Lung (tissue), 12 donors: Measurements from ENCODE around the gene NAXD. TPM values are rescaled to one million over a fixed set of nuclear protein-coding genes. Genes with fewer than 3 reads are reported as not detected.

ENCODE experiments used
- ATAC-seq: fragments of 200-7000 bp; cut with Tn5 transposase; one replicate; pipeline ENCODE4 v1.9.1; 2020; ENCODE audit warnings: moderate number of reproducible peaks; ENCODE audit not compliant: insufficient read depth, low FRiP score
- DNase-seq, 3 donors: peaks; one replicate each; pipeline ENCODE4 v3.0.0-alpha.2; 2013 to 2017
- H3K27ac ChIP-seq, 2 donors: one replicate each; pipeline ENCODE4 v1.5.1; 2013; ENCODE audit warnings: mild to moderate bottlenecking in 2 of 2, moderate library complexity in 2 of 2, control low read depth in 1 of 2, inconsistent platforms in 1 of 2, low read depth in 1 of 2, low read length in 1 of 2
- H3K27me3 ChIP-seq, 3 donors: one replicate each; pipeline ENCODE4 v1.5.1; 2013; ENCODE audit warnings: low read length in 2 of 3; ENCODE audit not compliant: control insufficient read depth in 3 of 3, insufficient read depth in 3 of 3
- H3K36me3 ChIP-seq, 4 donors: one replicate each; pipeline ENCODE4 v1.5.1; 2013; ENCODE audit warnings: low read length in 4 of 4, mild to moderate bottlenecking in 1 of 4, moderate library complexity in 1 of 4; ENCODE audit not compliant: control insufficient read depth in 4 of 4, insufficient read depth in 4 of 4
- H3K4me1 ChIP-seq, 5 donors: one replicate each; pipeline ENCODE4 v1.5.1; 2013; ENCODE audit warnings: low read length in 5 of 5, mild to moderate bottlenecking in 2 of 5, moderate library complexity in 1 of 5; ENCODE audit not compliant: control insufficient read depth in 5 of 5, insufficient read depth in 5 of 5
- H3K4me3 ChIP-seq: one replicate; pipeline ENCODE4 v1.5.1; 2013; ENCODE audit warnings: mild to moderate bottlenecking, control low read depth, moderate library complexity
- H3K9ac ChIP-seq, 2 donors: one replicate each; pipeline ENCODE4 v1.5.1; 2013; ENCODE audit warnings: low read length in 2 of 2, control low read depth in 1 of 2; ENCODE audit not compliant: insufficient read depth in 1 of 2
- H3K9me3 ChIP-seq, 4 donors: one replicate each; pipeline ENCODE4 v1.5.1; 2013; ENCODE audit warnings: low read length in 3 of 4, mild to moderate bottlenecking in 1 of 4, moderate library complexity in 1 of 4; ENCODE audit not compliant: control insufficient read depth in 4 of 4, insufficient read depth in 3 of 4
- WGBS, 2 donors: extraction: QIAGEN DNeasy Blood & Tissue Kit; methylation state at CpG; one replicate each; pipeline ENCODE4 v1.1.7; 2013; 5-methylcytosine and 5-hydroxymethylcytosine counted together
- polyA plus RNA-seq, 2 donors: library from polyadenylated mRNA; stranded (reverse); fragments of 200-250 nt; gene quantifications; one replicate each; pipeline ENCODE4 v1.2.1, GENCODE V29; 2013
- total RNA-seq, 2 donors: library from RNA; depleted of rRNA in 1 of 2; stranded (reverse); fragments of >200 nt in 1 of 2; gene quantifications; one replicate each; pipeline ENCODE4 v1.2.1, GENCODE V29; 2014 to 2021
- TF ChIP-seq, protein P1 (sequence below): IDR thresholded peaks from 2 replicates; pipeline ENCODE4 v1.5.1; 2012; ENCODE audit warnings: mild to moderate bottlenecking; ENCODE audit errors: control extremely low read depth, extremely low read depth
- donor health status: control.
- donor health status: control.
- donor health status: Bipolar disorder and iron deficiency.
- donor health status: healthy.
- donor health status: DM: yes; HTN: yes; CAD: no.

Gene NAXD
- total and polyA plus RNA-seq, 4 donors: 24.1 to 28.9 (median 28.6) TPM

- no peak for ATAC-seq
- no peaks in the 10 kb centered on the region for H3K4me1 ChIP-seq
- no peak overlapping the region for H3K9ac ChIP-seq
- H3K4me3 ChIP-seq: no peak overlapping the region
- peaks cover 3 to 39% (median 22%) of the 10 kb centered on the region in 4 donors for H3K36me3 ChIP-seq
- no peak for DNase-seq
- no peaks in the 10 kb centered on the region for H3K27me3 ChIP-seq
- no peak overlapping the region for H3K27ac ChIP-seq
- TF ChIP-seq, protein P1, sequence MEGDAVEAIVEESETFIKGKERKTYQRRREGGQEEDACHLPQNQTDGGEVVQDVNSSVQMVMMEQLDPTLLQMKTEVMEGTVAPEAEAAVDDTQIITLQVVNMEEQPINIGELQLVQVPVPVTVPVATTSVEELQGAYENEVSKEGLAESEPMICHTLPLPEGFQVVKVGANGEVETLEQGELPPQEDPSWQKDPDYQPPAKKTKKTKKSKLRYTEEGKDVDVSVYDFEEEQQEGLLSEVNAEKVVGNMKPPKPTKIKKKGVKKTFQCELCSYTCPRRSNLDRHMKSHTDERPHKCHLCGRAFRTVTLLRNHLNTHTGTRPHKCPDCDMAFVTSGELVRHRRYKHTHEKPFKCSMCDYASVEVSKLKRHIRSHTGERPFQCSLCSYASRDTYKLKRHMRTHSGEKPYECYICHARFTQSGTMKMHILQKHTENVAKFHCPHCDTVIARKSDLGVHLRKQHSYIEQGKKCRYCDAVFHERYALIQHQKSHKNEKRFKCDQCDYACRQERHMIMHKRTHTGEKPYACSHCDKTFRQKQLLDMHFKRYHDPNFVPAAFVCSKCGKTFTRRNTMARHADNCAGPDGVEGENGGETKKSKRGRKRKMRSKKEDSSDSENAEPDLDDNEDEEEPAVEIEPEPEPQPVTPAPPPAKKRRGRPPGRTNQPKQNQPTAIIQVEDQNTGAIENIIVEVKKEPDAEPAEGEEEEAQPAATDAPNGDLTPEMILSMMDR: no peak
- 85 to 86% methylated on average over 9 of the region's 9 CpGs for WGBS, 2 donors
- H3K9me3 ChIP-seq: no peaks in the 10 kb centered on the region
Measured at GRCh38 chr13:110626521-110626920, 11.2 kb downstream of the NAXD start.

GRCh38 chr13:110627351-110627750 is 12.0 kb downstream of the NAXD start:
- DNase-seq (no peak), ATAC-seq (no peak)
- H3K4me3 ChIP-seq: no peak overlapping the region
- H3K4me1 ChIP-seq: no peaks in the 10 kb centered on the region
- no peak overlapping the region for H3K9ac ChIP-seq
- WGBS, 2 donors: 93 to 95% methylated on average over 8 of the region's 8 CpGs
- H3K27ac ChIP-seq: no peak overlapping the region
- H3K27me3 ChIP-seq: no peaks in the 10 kb centered on the region
- TF ChIP-seq, protein P1: no peak
- H3K9me3 ChIP-seq: no peaks in the 10 kb centered on the region
- peaks cover under 1 to 39% (median 21%) of the 10 kb centered on the region in 4 donors for H3K36me3 ChIP-seq

- 92 to 94% methylated on average over 12 of the region's 12 CpGs for WGBS, 2 donors
- Histone ChIP-seq H3K9ac (no peak overlapping the region), H3K9me3 (no peaks in the 10 kb centered on the region), H3K27me3 (no peaks in the 10 kb centered on the region), H3K27ac (no peak overlapping the region), H3K4me1 (no peaks in the 10 kb centered on the region), H3K4me3 (no peak overlapping the region), H3K36me3 (peaks cover 0 to 36% (median 19%) of the 10 kb centered on the region in 4 donors)
- TF ChIP-seq, protein P1: no peak
- no peak for ATAC-seq
- DNase-seq: no peak
Measured at GRCh38 chr13:110627761-110628476, 12.6 kb downstream of the NAXD start.

GRCh38 chr13:110628477-110628793 is 13.1 kb downstream of the NAXD start:
- 91 to 95% methylated on average over 13 of the region's 13 CpGs for WGBS, 2 donors
- Histone ChIP-seq H3K4me3 (no peak overlapping the region), H3K9ac (no peak overlapping the region), H3K27me3 (no peaks in the 10 kb centered on the region), H3K27ac (no peak overlapping the region), H3K4me1 (no peaks in the 10 kb centered on the region), H3K9me3 (no peaks in the 10 kb centered on the region), H3K36me3 (peaks cover 0 to 32% (median 14%) of the 10 kb centered on the region in 4 donors)
- no peak for ATAC-seq
- DNase-seq: no peak
- TF ChIP-seq, protein P1: no peak
